Heart right ventricle (tissue), 16 donors: ENCODE data around the gene PLCL2. TPM values are rescaled to one million over a fixed set of nuclear protein-coding genes. Genes with fewer than 3 reads are reported as not detected.
A peak's percentile ranks its signal among the peaks of the same experiment; 100 is the strongest.

ENCODE experiments used
- ATAC-seq, 8 donors: fragments of 200-7000 bp; cut with Tn5 transposase; one replicate each; pipeline ENCODE4 v1.9.1; 2020; ENCODE audit warnings: mild to moderate bottlenecking in 8 of 8, moderate library complexity in 8 of 8, moderate number of reproducible peaks in 1 of 8
- DNase-seq, 2 donors: peaks; one replicate each; pipeline ENCODE4 v3.0.0-alpha.2; 2020
- H3K27ac ChIP-seq, 10 donors: fragments of 200-600 bp; sonication (generic) in 2 of 10; one replicate each; pipeline versions ENCODE4 v1.5.0 to v1.8.0; 2020 to 2022; ENCODE audit warnings: mild to moderate bottlenecking in 3 of 10
- H3K27me3 ChIP-seq, 7 donors: fragments of 200-600 bp; one replicate each; pipeline ENCODE4 v1.8.0; 2021 to 2022; ENCODE audit warnings: mild to moderate bottlenecking in 2 of 7
- H3K36me3 ChIP-seq, 9 donors: fragments of 200-600 bp; sonication (generic) in 1 of 9; one replicate each; pipeline versions ENCODE4 v1.5.0 to v1.8.0; 2020 to 2022; ENCODE audit warnings: mild to moderate bottlenecking in 2 of 9
- H3K4me1 ChIP-seq, 9 donors: fragments of 200-600 bp; sonication (generic) in 1 of 9; one replicate each; pipeline versions ENCODE4 v1.5.0 to v1.8.0; 2020 to 2022; ENCODE audit warnings: mild to moderate bottlenecking in 4 of 9
- H3K4me3 ChIP-seq, 10 donors: fragments of 200-600 bp; sonication (generic) in 2 of 10; one replicate each; pipeline versions ENCODE4 v1.5.0 to v1.8.0; 2020 to 2022; ENCODE audit warnings: mild to moderate bottlenecking in 7 of 10, moderate library complexity in 2 of 10
- H3K9me3 ChIP-seq, 11 donors: fragments of 200-600 bp in 10 of 11; sonication (generic) in 2 of 11; one replicate each; pipeline versions ENCODE4 v1.5.0 to v1.8.0; 2013 to 2022; ENCODE audit warnings: mild to moderate bottlenecking in 2 of 11, control low read depth in 1 of 11, moderate library complexity in 1 of 11
- WGBS, 2 donors: extraction: QIAGEN DNeasy Blood & Tissue Kit; methylation state at CpG; one replicate each; pipeline ENCODE4 v1.1.7; 2013; ENCODE audit warnings: inconsistent platforms in 1 of 2; 5-methylcytosine and 5-hydroxymethylcytosine counted together
- intact Hi-C, 10 donors: fragments of 100-400 bp; cut with DNase I; formaldehyde crosslinking; loops; one replicate each; pipeline versions ENCODE4 v1.11.1 to v1.14.2; 2022
- polyA plus RNA-seq, 2 donors: library from polyadenylated mRNA; stranded (reverse); fragments of 200-250 nt; gene quantifications; one replicate each; pipeline ENCODE4 v1.2.3, GENCODE V29; 2013
- total RNA-seq, 10 donors: library from RNA; stranded (reverse); fragmentation: NEBNext Ultra II Directional in 3 of 10; extraction: Animal tissue kit (Norgen Biotek cat#: 25700) in 3 of 10; gene quantifications; one replicate each; pipeline versions ENCODE4 v1.2.1 to v1.2.4, GENCODE V29; 2021 to 2023
- TF ChIP-seq, protein P1 (sequence below), 9 donors: fragments of 200-600 bp; sonication (generic) in 2 of 9; IDR thresholded peaks; one replicate each; pipeline versions ENCODE4 v1.5.0 to v1.8.0; 2021 to 2022; ENCODE audit warnings: antibody characterized with exemption in 9 of 9, mild to moderate bottlenecking in 5 of 9, moderate library complexity in 1 of 9
- donor health status: Arrhythmogenic right ventricular cardiomyopathy.
- donor health status: ischemic (EF 13 %, LVEDD 7.1; RV severe dilation, severe dysfunction).
- donor health status: healthy with polysubstance abuse.
- donor health status: DM: no; HTN: yes; CAD: no.
- donor health status: DM: no; HTN: no; CAD: no.
- donor health status: ischemic (EF 25% LVEDD 6.9; RV normal size, moderate dysfunction).
- donor health status: ischemic (EF 25% LVEDD 5.7; RV mildly dilated, moderate dysfunction).
- donor health status: healthy.
- donor health status: DM: yes; HTN: yes; CAD: no.
- donor health status: Ischemic cardiomyopathy.
- donor health status: ischemic (EF 35%, LVEDD 5.7; RV mildly dilated, moderate dysfunction).
- donor health status: nonischemic (EF 11% LVEDD 7.7; RV severe dilation, severe dysfunction).
- donor health status: DM: yes; HTN: yes; CAD: no.
- donor health status: PGD.
- donor health status: ischemic (EF 29% LVEDD 5.4; RV normal size, mild dysfunction).
- donor health status: nonischemic (EF 23%, LVEDD 6.1; RV moderate dilation, normal function).

The PLCL2 gene
- total and polyA plus RNA-seq, 12 donors: 8.7 to 79.8 (median 53.0) TPM

DNA sequence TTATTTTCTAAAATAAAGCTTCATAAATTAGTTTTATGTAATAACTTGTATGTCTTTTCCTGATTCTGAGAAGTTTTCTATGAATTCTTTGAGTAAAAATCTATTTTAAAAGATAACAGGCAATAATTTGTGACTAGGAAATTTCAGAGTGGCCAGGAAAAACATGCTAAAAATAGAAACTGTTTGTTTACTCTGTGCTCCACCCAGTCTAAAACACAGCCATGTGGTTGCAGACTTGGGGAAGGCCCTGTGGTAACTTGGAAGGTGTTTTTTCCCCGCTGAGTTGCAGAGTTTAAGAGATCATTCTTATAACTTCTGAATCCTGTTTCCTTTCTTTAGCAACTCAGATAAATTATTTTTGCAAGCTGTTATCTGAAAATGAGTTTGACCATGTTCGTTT is 21.9 kb downstream of the PLCL2 start:
- no peaks in the 10 kb centered on the region for H3K9me3 ChIP-seq
- WGBS, 2 donors: 2 to 3% methylated on average over 2 of the region's 2 CpGs
- H3K36me3 ChIP-seq: no peaks in the 10 kb centered on the region
- H3K27ac ChIP-seq: peak overlapping the region; percentile 5 to 73 (median 43)
- DNase-seq (no peak), ATAC-seq (peak in 7 of 8 donors; percentile 59 to 87 (median 79))
- H3K27me3 ChIP-seq: no peaks in the 10 kb centered on the region
- peaks cover 5 to 93% (median 89%) of the 10 kb centered on the region in 9 donors for H3K4me1 ChIP-seq
- TF ChIP-seq, protein P1, sequence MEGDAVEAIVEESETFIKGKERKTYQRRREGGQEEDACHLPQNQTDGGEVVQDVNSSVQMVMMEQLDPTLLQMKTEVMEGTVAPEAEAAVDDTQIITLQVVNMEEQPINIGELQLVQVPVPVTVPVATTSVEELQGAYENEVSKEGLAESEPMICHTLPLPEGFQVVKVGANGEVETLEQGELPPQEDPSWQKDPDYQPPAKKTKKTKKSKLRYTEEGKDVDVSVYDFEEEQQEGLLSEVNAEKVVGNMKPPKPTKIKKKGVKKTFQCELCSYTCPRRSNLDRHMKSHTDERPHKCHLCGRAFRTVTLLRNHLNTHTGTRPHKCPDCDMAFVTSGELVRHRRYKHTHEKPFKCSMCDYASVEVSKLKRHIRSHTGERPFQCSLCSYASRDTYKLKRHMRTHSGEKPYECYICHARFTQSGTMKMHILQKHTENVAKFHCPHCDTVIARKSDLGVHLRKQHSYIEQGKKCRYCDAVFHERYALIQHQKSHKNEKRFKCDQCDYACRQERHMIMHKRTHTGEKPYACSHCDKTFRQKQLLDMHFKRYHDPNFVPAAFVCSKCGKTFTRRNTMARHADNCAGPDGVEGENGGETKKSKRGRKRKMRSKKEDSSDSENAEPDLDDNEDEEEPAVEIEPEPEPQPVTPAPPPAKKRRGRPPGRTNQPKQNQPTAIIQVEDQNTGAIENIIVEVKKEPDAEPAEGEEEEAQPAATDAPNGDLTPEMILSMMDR (IDR thresholded peaks at IDR 0.05): no peak
- intact Hi-C loops: loop anchor here in 1 of 10 donors (10.0 kb wide), 1 partner anchor 118 kb away; no protein-coding TSS in a partner anchor
- peak overlapping the region in 1 of 10 donors; percentile 3 for H3K4me3 ChIP-seq

DNA sequence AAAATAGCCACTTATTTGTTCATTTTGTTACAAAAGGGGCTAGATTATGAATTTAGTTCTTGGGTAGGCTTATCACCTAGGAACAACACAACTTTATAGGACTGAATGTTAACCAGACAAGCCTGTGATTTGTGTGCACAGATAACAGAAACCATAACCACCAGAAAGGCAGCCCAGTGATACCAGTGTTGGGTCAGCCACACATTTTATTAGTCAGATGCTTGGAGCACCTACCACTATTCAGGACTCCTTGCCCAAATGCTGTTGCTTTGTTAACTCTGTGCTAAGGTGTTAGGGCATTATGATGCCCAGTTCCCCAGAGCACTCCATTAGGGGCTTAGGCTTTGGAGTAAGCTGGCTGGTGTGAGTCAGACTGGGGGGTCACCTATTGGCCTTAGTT is 22.5 kb downstream of the PLCL2 start:
- Histone ChIP-seq H3K4me1 (peaks cover 5 to 95% (median 85%) of the 10 kb centered on the region in 9 donors), H3K4me3 (no peak overlapping the region), H3K27me3 (no peaks in the 10 kb centered on the region), H3K27ac (peak overlapping the region; percentile 5 to 73 (median 30)), H3K36me3 (no peaks in the 10 kb centered on the region), H3K9me3 (no peaks in the 10 kb centered on the region)
- ATAC-seq (peak in 5 of 8 donors; percentile 14 to 40 (median 26)), DNase-seq (no peak)
- TF ChIP-seq, protein P1 (IDR thresholded peaks at IDR 0.05): no peak
- intact Hi-C loops: loop anchor here in 1 of 10 donors (10.0 kb wide), 1 partner anchor 118 kb away; no protein-coding TSS in a partner anchor

DNA sequence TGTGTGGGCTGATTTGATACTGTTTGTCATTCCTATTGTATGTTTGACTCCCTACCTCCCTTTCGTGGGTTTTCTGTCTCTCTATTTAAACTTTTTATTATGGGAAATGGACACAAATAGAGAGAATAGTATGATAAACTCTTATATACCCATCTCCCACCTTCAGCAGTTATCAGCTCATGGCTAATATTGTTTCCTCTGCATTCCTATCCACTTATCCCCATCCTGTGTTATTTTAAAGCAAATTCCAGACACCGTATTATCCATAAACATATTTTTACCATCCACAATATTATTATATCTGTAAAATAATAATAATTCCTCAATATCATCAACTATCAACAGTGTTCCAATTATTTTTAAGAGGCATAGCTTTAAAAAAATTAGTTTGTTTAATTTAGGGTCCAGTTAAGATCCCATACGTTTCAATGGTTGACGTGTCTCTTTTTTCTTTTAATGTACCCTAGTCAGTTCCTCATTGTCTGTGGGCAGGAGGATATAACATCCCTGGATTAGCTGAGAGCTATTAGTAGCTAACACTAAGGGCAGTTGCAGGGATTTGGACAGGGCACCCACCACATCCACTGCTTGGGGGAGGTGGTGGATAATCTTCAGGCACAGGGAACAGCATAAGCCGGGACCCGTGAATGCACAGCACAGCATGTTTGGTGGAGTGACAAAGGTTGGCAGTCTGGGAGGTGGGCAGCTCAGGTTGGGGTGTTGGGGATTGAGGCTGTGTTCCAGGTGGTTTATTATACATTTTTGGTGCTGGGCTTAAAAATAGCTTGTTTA is 23.5 kb downstream of the PLCL2 start:
- Histone ChIP-seq H3K27ac (peak overlapping the region in 5 of 10 donors; percentile 40 to 73 (median 55)), H3K9me3 (no peaks in the 10 kb centered on the region), H3K4me1 (peaks cover 5 to 96% (median 87%) of the 10 kb centered on the region in 9 donors), H3K36me3 (no peaks in the 10 kb centered on the region), H3K4me3 (no peak overlapping the region), H3K27me3 (no peaks in the 10 kb centered on the region)
- TF ChIP-seq, protein P1 (IDR thresholded peaks at IDR 0.05): no peak
- DNase-seq (no peak), ATAC-seq (no peak)
- intact Hi-C loops: loop anchor here in 1 of 10 donors (10.0 kb wide), 1 partner anchor 117 kb away; no protein-coding TSS in a partner anchor
- 54 to 62% methylated on average over 6 of the region's 6 CpGs for WGBS, 2 donors

DNA sequence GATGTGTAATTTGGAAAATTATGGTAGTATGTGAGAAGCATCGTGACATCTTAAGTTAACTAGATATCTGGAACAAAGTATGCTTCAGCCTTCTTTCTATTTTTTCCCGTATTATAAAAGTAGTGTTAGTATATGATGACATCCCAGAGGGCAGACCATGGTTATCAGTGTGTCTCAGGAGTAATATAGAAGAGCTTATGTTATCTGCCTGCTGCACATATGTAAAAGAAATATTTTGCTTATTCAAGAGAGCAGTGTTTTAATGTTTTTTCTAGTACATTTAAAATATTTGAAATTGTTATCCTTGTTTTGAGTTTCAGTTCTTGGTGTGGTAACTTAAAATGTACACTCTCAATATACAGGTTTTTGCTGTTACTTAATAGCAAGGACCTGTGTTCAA is 24.1 kb downstream of the PLCL2 start:
- peaks cover 5 to 89% (median 80%) of the 10 kb centered on the region in 9 donors for H3K4me1 ChIP-seq
- H3K27ac ChIP-seq: peak overlapping the region in 3 of 10 donors; percentile 5 to 58 (median 16)
- intact Hi-C loops: loop anchor here in 1 of 10 donors (10.0 kb wide), 1 partner anchor 116 kb away; no protein-coding TSS in a partner anchor
- H3K27me3 ChIP-seq: no peaks in the 10 kb centered on the region
- WGBS, 2 donors: 56 to 66% methylated on average over 2 of the region's 2 CpGs
- ATAC-seq (no peak), DNase-seq (no peak)
- no peaks in the 10 kb centered on the region for H3K36me3 ChIP-seq
- TF ChIP-seq, protein P1 (IDR thresholded peaks at IDR 0.05): no peak
- no peak overlapping the region for H3K4me3 ChIP-seq
- no peaks in the 10 kb centered on the region for H3K9me3 ChIP-seq
